Stimulated activated CD8-positive, alpha-beta memory T cell treated with anti-CD3 and anti-CD28 coated beads, Interleukin-4, amount 100 ng/mL, for 24 hours (primary cell): ENCODE measurements around the gene WRAP73.
"Not testable (repeated sequence)": the region's sequence is repeated elsewhere in the genome, so short reads cannot be mapped to it uniquely, and the experiment has no call there.

Experiments used
- DNase-seq: peaks from one replicate; pipeline ENCODE4 v3.0.0-alpha.2; 2020; ENCODE audit warnings: low read depth

Gene WRAP73

GRCh38 chr1:3630161-3630611 is 19.7 kb downstream of the WRAP73 start:
- no peak for DNase-seq

DNA sequence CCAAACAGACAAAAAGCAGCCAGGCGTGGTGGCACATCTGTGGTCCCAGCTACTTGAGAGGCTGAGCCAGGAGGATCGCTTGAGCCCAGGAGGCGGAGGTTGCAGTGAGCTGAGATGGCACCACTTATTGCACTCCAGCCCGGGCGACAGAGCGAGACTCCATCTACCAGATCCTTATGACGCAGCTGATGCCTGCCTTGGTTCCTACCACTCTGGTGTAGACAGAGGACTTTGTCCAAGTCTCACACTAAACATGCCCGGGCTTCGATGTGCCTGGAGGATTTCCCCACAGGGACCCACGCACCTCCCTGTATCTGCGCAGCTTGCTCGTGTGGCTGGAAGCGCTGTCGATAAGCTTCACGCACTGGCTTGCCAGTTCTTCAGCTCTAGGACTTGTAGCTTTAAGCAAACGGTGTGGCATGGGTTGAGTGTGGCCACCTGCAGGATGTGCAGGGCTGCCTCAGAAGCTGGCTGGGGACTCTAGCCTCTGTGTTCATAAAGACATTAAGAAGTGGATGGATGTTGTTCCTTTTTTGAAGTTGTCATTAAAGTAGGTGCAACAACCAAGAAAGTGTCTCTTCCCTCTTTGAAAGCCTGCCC is 20.2 kb downstream of the WRAP73 start:
- no peak for DNase-seq

GRCh38 chr1:3628445-3628844 is 21.5 kb downstream of the WRAP73 start:
- no peak for DNase-seq

DNA sequence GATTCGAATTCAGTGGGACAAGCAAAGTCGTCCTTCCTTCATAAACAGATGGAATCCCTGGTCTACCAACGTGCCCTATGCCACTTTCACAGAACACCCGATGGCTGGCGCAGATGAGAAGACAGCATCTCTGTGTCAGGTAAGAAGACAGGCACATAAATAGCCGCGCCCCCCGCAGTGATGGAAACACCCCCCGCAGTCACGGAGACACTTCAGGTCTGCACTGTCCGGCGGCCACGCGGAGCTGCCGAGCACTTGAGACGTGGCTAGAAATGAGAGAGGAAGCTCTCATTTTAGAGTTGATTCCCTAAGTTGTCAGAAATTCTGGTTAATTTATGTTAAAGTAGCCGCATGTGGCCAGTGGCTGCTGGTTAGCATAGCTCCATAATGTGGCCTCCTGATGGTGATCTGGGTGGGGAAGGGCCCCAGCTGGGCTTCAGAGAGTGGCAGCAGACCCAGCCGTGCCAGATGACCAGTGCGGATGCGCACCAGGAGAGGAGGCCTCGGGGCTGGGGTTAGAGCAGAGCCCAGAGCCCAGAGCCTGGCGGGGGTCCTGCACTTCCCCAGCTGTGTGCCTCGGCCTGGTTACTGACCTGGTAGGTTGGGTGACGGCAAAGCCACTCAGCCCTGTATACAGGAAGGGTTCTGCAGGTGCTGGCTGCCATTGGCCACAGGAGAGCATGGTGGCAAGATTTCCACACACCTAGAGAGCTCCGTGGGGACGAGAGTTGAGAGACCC is 22.2 kb downstream of the WRAP73 start:
- no peak for DNase-seq

DNA sequence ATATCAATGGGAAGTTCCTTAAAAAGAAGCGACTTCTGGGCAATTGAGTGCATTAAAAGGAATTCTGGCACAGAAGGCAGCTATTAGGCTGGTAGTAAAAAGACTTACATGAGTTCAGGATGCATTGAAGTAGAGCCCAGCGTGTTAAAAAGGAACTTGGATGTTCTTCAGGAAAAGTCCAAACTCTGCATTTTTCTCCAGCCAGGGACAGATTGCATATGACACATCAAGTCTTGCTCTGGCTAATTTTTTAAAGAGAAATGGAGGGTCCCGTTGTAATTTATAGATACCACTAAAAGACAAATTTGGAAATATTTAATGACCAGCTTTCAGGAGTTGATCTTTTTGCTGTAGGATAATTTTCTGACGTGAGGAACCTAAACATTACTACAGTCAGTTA is 23.9 kb downstream of the WRAP73 start:
- no peak for DNase-seq

DNA sequence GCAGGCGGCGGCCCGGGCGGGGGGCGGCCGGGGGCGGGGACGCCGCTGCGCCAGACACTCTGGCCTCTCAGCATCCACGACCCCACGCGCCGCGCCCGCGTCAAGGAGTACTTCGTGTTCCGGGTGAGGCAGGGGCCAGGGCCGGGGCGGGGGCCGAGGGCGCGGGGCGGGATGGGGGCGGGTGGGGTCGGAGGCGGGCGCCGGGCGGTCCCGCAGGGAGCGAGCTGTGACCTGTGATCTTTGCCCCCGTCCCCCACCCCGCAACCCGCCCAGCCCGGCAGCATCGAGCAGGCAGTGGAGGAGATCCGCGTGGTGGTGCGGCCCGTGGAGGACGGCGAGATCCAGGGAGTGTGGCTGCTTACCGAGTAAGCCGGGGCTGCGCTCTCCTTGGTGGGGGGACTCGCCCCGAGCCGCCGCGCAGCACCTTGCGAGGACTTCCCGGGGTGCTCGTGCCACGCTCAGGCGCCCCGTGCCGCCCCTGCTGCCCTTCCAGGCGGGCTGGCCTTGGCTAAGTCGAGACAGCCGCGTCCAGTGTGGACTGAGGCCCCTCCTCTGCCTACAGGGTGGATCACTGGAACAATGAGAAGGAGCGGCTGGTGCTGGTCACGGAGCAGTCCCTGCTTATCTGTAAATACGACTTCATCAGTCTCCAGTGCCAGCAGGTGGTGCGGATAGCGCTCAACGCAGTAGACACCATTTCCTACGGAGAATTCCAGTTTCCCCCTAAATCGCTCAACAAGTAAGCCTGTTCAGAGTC is 24.6 kb downstream of the WRAP73 start:
- no peak for DNase-seq

GRCh38 chr1:3624200-3625136 is 25.4 kb downstream of the WRAP73 start, which contains the start of gene TPRG1L:
Gene TPRG1L, plus strand, starts transcription at chr1:3625015. Its CDS starts 58 bp downstream, at chr1:3625073.
- DNase-seq: peak; percentile 96

DNA sequence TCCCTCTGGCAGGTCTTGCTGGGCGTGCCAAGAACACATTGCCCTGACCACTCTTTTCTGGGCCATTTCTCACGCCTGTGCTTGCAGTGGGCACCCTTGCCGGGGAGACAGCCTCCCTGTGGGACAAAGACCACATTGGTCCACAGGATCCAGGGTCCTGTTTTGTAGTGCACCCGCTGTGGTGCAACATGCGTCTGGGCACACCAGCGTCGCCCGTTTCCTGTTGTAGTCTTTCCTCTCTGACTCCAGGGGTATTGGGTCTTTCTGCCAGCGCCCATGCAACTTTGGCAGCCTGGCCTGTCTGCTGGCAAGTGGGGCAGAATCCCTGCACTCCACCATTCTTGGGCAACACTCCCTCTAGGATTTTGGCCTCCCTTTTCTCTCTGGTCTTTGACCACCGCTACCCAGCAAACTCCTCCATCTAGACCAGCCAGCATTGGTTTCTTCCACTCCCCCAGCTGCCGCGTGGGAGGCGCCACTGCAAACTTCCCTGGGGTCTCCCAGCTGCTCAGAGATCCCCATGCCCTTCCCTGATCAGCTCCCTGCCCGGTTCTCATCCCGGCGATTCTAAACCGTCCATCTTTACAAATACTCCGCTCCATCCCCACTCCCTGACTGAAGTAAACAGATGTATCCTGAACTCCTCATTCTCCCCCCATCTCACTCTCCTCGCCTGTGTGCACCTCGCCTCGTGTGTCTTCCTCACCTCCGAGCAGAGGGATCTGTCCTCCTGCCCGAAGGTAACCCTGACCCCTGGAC is 26.3 kb downstream of the WRAP73 start:
- DNase-seq: no peak

GRCh38 chr1:3622102-3622501 is 27.8 kb downstream of the WRAP73 start:
- not testable (repeated sequence) for DNase-seq

GRCh38 chr1:3621151-3621671 is 28.7 kb downstream of the WRAP73 start:
- DNase-seq: not testable (repeated sequence)

GRCh38 chr1:3620708-3621107 is 29.2 kb downstream of the WRAP73 start:
- no peak for DNase-seq

- peak; percentile 50 for DNase-seq
Measured at GRCh38 chr1:3618881-3619671, 30.8 kb downstream of the WRAP73 start.

- no peak for DNase-seq
Measured at GRCh38 chr1:3618531-3618880, 31.4 kb downstream of the WRAP73 start.

GRCh38 chr1:3617806-3618345 is 32.0 kb downstream of the WRAP73 start:
- no peak for DNase-seq

GRCh38 chr1:3616861-3617260 is 33.0 kb downstream of the WRAP73 start:
- DNase-seq: no peak

- DNase-seq: no peak
Measured at GRCh38 chr1:3614755-3615742, 34.9 kb downstream of the WRAP73 start.

DNA sequence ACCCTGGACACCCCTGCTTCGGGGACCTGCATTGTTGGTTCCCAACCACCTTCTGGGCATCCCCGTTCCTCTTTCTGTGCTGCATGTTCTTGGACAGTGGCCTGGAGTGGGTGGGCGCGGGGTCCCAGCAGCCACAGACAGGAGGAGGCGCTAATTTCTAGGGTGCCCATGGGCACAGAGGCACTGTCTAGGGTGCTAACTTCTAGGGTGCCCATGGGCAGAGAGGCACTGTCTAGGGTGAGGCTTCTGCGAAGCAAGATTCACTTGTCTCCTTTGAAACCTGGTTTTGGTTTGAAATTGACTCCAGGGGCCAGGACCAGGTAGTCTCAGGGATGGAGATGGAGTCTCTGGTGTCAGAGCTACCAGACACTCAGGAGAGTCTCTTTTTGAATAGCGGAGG is 37.8 kb downstream of the WRAP73 start:
- DNase-seq: no peak
